Hepatocyte (in vitro differentiated cells): Measurements from ENCODE around the gene HOXC9.

Experiments
- CTCF ChIP-seq: fragments of 200-600 bp; sonication (generic); IDR thresholded peaks from 2 replicates; pipeline ENCODE4 v1.5.1; 2016; ENCODE audit warnings: antibody characterized with exemption, mild to moderate bottlenecking; ENCODE audit not compliant: poor library complexity
- EZH2 ChIP-seq: fragments of 200-600 bp; sonication (generic); IDR thresholded peaks from 2 replicates; pipeline ENCODE4 v1.6.1; 2016; ENCODE audit warnings: antibody characterized with exemption, mild to moderate bottlenecking, borderline replicate concordance

GRCh38 chr12:53977596-53978445 lies 22.1 kb upstream of the HOXC9 start:
- TF ChIP-seq CTCF = no peak
- TF ChIP-seq EZH2 = peak; percentile 35
